Kidney (tissue), 14 donors: ENCODE measurements around the gene OLFML2B. TPM values are rescaled to one million over a fixed set of nuclear protein-coding genes. Genes with fewer than 3 reads are reported as not detected.

Experiments used
- DNase-seq, 5 donors: peaks; one replicate each; pipeline ENCODE4 v3.0.0-alpha.2; 2013 to 2020
- FAIRE-seq: peaks from 2 replicates; lab custom pipeline; 2012; peaks lifted over from hg19 to GRCh38; lab: Jason Lieb, UNC
- H3K27ac ChIP-seq, 2 donors: one replicate each; pipeline ENCODE4 v1.7.0; 2013; ENCODE audit warnings: low read depth in 2 of 2, low read length in 2 of 2, inconsistent platforms in 1 of 2
- H3K27me3 ChIP-seq: one replicate; pipeline ENCODE4 v1.7.1; 2013; ENCODE audit warnings: low read length, inconsistent platforms; ENCODE audit not compliant: control insufficient read depth, insufficient read depth
- H3K36me3 ChIP-seq, 3 donors: one replicate each; pipeline versions ENCODE4 v1.7.0 to v1.7.1; 2013; ENCODE audit warnings: low read length in 3 of 3, control low read depth in 1 of 3, inconsistent platforms in 1 of 3; ENCODE audit not compliant: insufficient read depth in 3 of 3, control insufficient read depth in 2 of 3
- H3K4me1 ChIP-seq, 3 donors: one replicate each; pipeline versions ENCODE4 v1.7.0 to v1.7.1; 2013; ENCODE audit warnings: low read length in 3 of 3, inconsistent platforms in 1 of 3, low read depth in 1 of 3; ENCODE audit not compliant: control insufficient read depth in 2 of 3, insufficient read depth in 2 of 3
- H3K4me3 ChIP-seq, 3 donors: one replicate each; pipeline versions ENCODE4 v1.7.0 to v1.8.1; 2013; ENCODE audit warnings: low read length in 3 of 3, control low read depth in 1 of 3, inconsistent platforms in 1 of 3
- H3K9ac ChIP-seq, 3 donors: one replicate each; pipeline versions ENCODE4 v1.7.0 to v1.7.1; 2013; ENCODE audit warnings: low read length in 3 of 3, control low read depth in 1 of 3, inconsistent platforms in 1 of 3
- H3K9me3 ChIP-seq, 3 donors: one replicate each; pipeline versions ENCODE4 v1.7.0 to v1.7.1; 2013; ENCODE audit warnings: low read length in 3 of 3, control low read depth in 1 of 3, inconsistent platforms in 1 of 3; ENCODE audit not compliant: control insufficient read depth in 2 of 3, insufficient read depth in 1 of 3
- intact Hi-C: fragments of 100-400 bp; cut with DNase I; formaldehyde crosslinking; loops from one replicate; pipeline ENCODE4 v1.11.1; 2022
- polyA plus RNA-seq: library from polyadenylated mRNA; stranded (reverse); fragments of 350-450 nt; fragmentation: Illumina TruSeq; extraction: RNeasy Lipid Tissue Mini Kit (QIAGEN cat#74804); gene quantifications from one replicate; pipeline ENCODE4 v1.2.3, GENCODE V29; 2014; ENCODE audit warnings: low read depth, low replicate concordance; ENCODE audit not compliant: insufficient read depth
- total RNA-seq: library from RNA; stranded (reverse); fragmentation: NEBNext Ultra II Directional; extraction: Animal tissue kit (Norgen Biotek cat#: 25700); gene quantifications from one replicate; pipeline ENCODE4 v1.2.1, GENCODE V29; 2021
- TF ChIP-seq, protein P1 (sequence below): IDR thresholded peaks from 3 replicates; pipeline ENCODE4 v1.5.1; 2012; ENCODE audit warnings: mild to moderate bottlenecking, moderate library complexity, borderline replicate concordance; ENCODE audit not compliant: insufficient read depth; ENCODE audit errors: extremely low read depth
- donor health status: control.
- donor health status: control.
- donor health status: control.
- donor health status: control.
- donor health status: control.
- donor health status: DM: yes; HTN: yes; CAD: no.
- donor health status: Normal renal cell carcinoma (clear cell type).

OLFML2B gene
- total and polyA plus RNA-seq, 2 donors from 2014 or later: 2.9 to 6.7 TPM

DNA sequence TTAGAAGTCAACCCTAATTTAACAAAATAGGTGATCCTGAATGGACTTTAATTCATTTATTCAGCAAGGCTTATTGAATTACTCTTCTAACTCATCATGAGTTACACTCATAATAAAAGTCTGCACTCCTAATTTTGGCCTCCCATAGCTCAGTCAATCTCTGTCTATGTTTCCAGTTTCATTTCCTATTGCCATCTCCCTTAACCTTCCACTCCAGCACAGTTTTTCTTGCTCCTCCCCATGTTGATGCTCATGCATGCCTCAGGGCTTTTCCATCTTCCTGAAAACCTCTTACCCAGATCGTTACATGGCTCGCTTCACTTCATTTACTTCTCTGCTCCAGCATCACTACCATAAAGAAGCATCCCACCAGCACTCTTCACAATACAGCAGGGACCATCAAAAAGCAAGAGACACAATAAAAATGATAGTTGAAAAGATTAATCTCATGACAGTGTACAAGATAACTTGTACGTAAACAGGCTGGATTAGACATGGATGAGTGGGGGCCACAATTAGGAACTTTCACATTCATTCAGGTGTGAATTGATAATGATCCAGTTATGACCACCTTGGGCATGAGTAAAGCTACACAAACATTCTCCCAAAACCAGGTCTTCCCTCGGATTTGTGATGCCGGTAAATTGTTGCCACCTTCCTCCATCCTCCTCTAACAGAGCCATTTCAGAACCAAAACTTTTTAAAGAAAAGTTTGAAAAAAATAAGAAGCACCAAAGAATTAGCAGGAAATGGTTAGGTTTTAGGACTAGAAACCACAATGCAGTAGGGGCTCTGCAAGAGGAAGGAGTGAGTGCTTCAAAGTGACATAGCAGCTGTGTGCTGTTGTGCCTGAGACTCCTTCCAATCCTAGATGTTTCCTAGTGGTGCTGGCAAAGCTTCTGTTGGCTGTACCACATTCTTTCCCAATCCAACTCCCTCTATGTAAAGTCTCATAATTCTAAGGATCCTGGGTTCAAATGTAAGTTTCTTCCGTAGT, 89.8 kb downstream of the OLFML2B start:
- DNase-seq (peak in 1 of 5 donors; percentile 51), FAIRE-seq (no peak)
- no peak overlapping the region for H3K9ac ChIP-seq
- H3K27ac ChIP-seq: no peak overlapping the region
- H3K27me3 ChIP-seq: no peaks in the 10 kb centered on the region
- intact Hi-C loops: no loop called here
- no peaks in the 10 kb centered on the region for H3K9me3 ChIP-seq
- H3K36me3 ChIP-seq: peaks cover 0 to 2% (median 0%) of the 10 kb centered on the region in 3 donors
- TF ChIP-seq, protein P1, sequence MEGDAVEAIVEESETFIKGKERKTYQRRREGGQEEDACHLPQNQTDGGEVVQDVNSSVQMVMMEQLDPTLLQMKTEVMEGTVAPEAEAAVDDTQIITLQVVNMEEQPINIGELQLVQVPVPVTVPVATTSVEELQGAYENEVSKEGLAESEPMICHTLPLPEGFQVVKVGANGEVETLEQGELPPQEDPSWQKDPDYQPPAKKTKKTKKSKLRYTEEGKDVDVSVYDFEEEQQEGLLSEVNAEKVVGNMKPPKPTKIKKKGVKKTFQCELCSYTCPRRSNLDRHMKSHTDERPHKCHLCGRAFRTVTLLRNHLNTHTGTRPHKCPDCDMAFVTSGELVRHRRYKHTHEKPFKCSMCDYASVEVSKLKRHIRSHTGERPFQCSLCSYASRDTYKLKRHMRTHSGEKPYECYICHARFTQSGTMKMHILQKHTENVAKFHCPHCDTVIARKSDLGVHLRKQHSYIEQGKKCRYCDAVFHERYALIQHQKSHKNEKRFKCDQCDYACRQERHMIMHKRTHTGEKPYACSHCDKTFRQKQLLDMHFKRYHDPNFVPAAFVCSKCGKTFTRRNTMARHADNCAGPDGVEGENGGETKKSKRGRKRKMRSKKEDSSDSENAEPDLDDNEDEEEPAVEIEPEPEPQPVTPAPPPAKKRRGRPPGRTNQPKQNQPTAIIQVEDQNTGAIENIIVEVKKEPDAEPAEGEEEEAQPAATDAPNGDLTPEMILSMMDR: no peak
- H3K4me3 ChIP-seq: no peak overlapping the region
- no peaks in the 10 kb centered on the region for H3K4me1 ChIP-seq

Other genes starting within 250 kb of the OLFML2B start
- gene NOS1AP, start 45.8 kb upstream of the OLFML2B start, total RNA-seq: 10.7 TPM
- 0.47 TPM for gene NOS1AP, start 45.8 kb upstream of the OLFML2B start, polyA plus RNA-seq